ENCODE data around the gene USO1.

The USO1 gene

DNA sequence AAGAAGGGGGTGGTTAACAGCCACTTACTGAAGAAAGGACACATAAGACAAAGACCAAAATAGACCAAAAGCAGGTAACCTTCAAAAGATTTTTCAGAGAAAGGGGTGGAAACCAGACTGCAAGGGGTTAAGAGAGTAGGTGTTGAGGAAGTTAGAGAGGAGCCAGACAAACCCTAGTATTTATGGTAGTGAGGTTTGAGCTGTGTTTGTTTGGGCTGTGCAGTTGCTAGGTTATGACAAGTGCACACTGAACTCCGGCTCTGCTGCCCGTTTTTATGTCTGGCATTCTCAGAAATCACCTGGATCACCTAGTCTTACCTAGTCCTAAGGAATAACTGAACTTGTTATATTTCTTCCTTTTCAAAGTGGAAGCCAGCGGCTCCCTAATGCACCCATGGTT is 28.3 kb upstream of the USO1 start:
- no peak for TF ChIP-seq CTCF (conservative IDR thresholded peaks at IDR 0.05; ENCODE audit: low read depth, low read length)
- H4K20me1 ChIP-seq (ENCODE audit: insufficient read depth), result no peaks in the 10 kb centered on the region
- H3K4me1 ChIP-seq (ENCODE audit: low read depth, poor library complexity, severe bottlenecking), result peaks cover 4% of the 10 kb centered on the region
- H2AFZ ChIP-seq (ENCODE audit: low read depth), result no peak overlapping the region
- H3K27me3 ChIP-seq (ENCODE audit: insufficient read depth, low read depth), result no peaks in the 10 kb centered on the region
- no peak overlapping the region for H3K9ac ChIP-seq
- H3K27ac ChIP-seq, result no peak overlapping the region
- H3K4me3 ChIP-seq (IDR thresholded peaks at IDR 0.05; ENCODE audit: insufficient read depth, low read depth, low read length), result no peak overlapping the region
- H3K4me2 ChIP-seq, result no peak overlapping the region
- H3K79me2 ChIP-seq (ENCODE audit: insufficient read depth, low read depth), result no peaks in the 10 kb centered on the region
- H3K36me3 ChIP-seq (ENCODE audit: insufficient read depth), result no peaks in the 10 kb centered on the region

- TF ChIP-seq CTCF (conservative IDR thresholded peaks at IDR 0.05; ENCODE audit: low read depth, low read length), result no peak
- Histone ChIP-seq H3K79me2 (ENCODE audit: insufficient read depth, low read depth) (no peaks in the 10 kb centered on the region), H3K36me3 (ENCODE audit: insufficient read depth) (no peaks in the 10 kb centered on the region), H3K4me1 (ENCODE audit: low read depth, poor library complexity, severe bottlenecking) (peaks cover 4% of the 10 kb centered on the region), H3K4me2 (no peak overlapping the region), H3K27me3 (ENCODE audit: insufficient read depth, low read depth) (no peaks in the 10 kb centered on the region), H3K9ac (no peak overlapping the region), H3K4me3 (IDR thresholded peaks at IDR 0.05; ENCODE audit: insufficient read depth, low read depth, low read length) (no peak overlapping the region), H2AFZ (ENCODE audit: low read depth) (no peak overlapping the region), H4K20me1 (ENCODE audit: insufficient read depth) (no peaks in the 10 kb centered on the region), H3K27ac (no peak overlapping the region)
Observed at GRCh38 chr4:75696581-75696980, 27.8 kb upstream of the USO1 start.

DNA sequence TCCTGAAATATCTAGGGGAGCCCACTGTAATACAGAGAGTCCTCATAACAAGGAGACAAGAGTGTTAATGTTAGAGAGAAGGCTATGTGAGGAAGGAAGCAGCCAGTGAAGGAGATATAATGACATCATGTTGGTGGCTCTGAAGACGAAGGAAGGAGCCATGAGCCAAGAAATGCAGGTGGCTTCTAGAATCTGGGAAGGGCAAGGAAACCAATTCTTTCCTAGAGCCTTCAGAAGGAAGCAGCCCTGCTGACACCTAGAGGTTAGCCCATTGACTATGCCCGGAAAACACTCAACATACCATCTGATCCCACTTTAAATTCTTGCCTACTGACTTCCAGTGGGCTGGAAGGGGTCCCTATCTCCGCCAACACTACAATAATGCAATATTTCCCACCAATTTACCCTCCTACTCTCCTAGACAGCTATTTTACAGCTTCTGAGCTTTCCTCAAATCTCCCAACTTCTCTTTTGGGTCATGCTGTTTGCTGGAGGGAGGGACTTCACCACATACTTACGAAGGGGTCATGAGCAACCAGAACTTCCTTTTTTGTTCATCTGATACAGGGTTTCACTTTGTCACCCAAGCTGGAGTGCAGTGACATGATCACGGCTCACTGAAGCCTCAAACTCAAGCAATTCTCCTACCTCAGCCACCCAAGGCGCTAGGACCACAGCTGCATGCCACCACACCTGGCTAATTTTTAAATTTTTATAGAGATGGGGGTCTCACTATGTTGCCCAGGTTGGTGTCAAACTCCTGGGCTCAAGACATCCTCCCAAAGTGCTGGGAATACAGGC is 26.0 kb upstream of the USO1 start:
- H3K9ac ChIP-seq, result no peak overlapping the region
- TF ChIP-seq CTCF (conservative IDR thresholded peaks at IDR 0.05; ENCODE audit: low read depth, low read length), result no peak
- no peaks in the 10 kb centered on the region for H3K27me3 ChIP-seq (ENCODE audit: insufficient read depth, low read depth)
- H2AFZ ChIP-seq (ENCODE audit: low read depth), result no peak overlapping the region
- H3K4me1 ChIP-seq (ENCODE audit: low read depth, poor library complexity, severe bottlenecking), result peaks cover 4% of the 10 kb centered on the region
- no peaks in the 10 kb centered on the region for H3K79me2 ChIP-seq (ENCODE audit: insufficient read depth, low read depth)
- no peak overlapping the region for H3K4me2 ChIP-seq
- H3K4me3 ChIP-seq (IDR thresholded peaks at IDR 0.05; ENCODE audit: insufficient read depth, low read depth, low read length), result no peak overlapping the region
- no peaks in the 10 kb centered on the region for H3K36me3 ChIP-seq (ENCODE audit: insufficient read depth)
- H4K20me1 ChIP-seq (ENCODE audit: insufficient read depth), result no peaks in the 10 kb centered on the region
- H3K27ac ChIP-seq, result no peak overlapping the region

- H3K4me3 ChIP-seq (IDR thresholded peaks at IDR 0.05; ENCODE audit: insufficient read depth, low read depth, low read length), result no peak overlapping the region
- no peak overlapping the region for H3K27ac ChIP-seq
- no peaks in the 10 kb centered on the region for H3K79me2 ChIP-seq (ENCODE audit: insufficient read depth, low read depth)
- peaks cover 4% of the 10 kb centered on the region for H3K4me1 ChIP-seq (ENCODE audit: low read depth, poor library complexity, severe bottlenecking)
- H3K27me3 ChIP-seq (ENCODE audit: insufficient read depth, low read depth), result no peaks in the 10 kb centered on the region
- no peaks in the 10 kb centered on the region for H4K20me1 ChIP-seq (ENCODE audit: insufficient read depth)
- no peak for TF ChIP-seq CTCF (conservative IDR thresholded peaks at IDR 0.05; ENCODE audit: low read depth, low read length)
- no peaks in the 10 kb centered on the region for H3K36me3 ChIP-seq (ENCODE audit: insufficient read depth)
- H3K9ac ChIP-seq, result no peak overlapping the region
- H2AFZ ChIP-seq (ENCODE audit: low read depth), result no peak overlapping the region
- no peak overlapping the region for H3K4me2 ChIP-seq
Observed at GRCh38 chr4:75698963-75699228, 25.5 kb upstream of the USO1 start.

All from KMS-11 (cell line).